Prostate gland (tissue), 2 donors: ENCODE measurements around the gene UGT1A6.

Experiments
- POLR2A ChIP-seq: fragments of 450-650 bp; IDR thresholded peaks from one replicate; pipeline ENCODE4 v1.6.1; 2016; ENCODE audit warnings: antibody characterized with exemption, mild to moderate bottlenecking
- POLR2AphosphoS5 ChIP-seq: sonication (generic); formaldehyde crosslinking; IDR thresholded peaks from one replicate; pipeline ENCODE4 v1.6.1; 2017; ENCODE audit warnings: antibody characterized with exemption
- TF ChIP-seq, protein P1 (sequence below), 4 experiments: fragments of 200-600 bp in 2 of 4; fragments of 450-650 bp in 2 of 4; sonication (generic) in 2 of 4; IDR thresholded peaks; 1 replicate in 3 of 4; 2 replicates in 1 of 4; pipeline ENCODE4 v1.5.1; 2016 to 2019; ENCODE audit warnings: antibody characterized with exemption in 4 of 4, mild to moderate bottlenecking in 2 of 4, moderate library complexity in 2 of 4

DNA sequence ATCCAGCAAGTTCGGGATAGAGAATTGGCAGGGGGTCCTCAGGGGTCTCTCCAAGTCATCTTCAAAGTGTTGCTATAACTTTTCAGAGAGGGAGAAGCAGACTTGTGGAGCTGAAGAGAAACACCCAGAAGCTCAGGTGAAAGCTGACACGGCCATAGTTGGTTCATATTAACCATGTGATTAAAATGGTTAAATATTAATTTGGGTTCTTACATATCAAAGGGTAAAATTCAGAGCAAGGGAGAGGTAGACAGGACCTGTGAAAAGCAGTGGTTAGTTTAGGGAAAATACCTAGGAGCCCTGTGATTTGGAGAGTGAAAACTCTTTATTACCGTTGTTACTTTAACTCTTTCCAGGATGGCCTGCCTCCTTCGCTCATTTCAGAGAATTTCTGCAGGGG lies at the start of gene UGT1A6:
- TF ChIP-seq POLR2A: no peak
- TF ChIP-seq POLR2AphosphoS5: no peak
- TF ChIP-seq, protein P1, sequence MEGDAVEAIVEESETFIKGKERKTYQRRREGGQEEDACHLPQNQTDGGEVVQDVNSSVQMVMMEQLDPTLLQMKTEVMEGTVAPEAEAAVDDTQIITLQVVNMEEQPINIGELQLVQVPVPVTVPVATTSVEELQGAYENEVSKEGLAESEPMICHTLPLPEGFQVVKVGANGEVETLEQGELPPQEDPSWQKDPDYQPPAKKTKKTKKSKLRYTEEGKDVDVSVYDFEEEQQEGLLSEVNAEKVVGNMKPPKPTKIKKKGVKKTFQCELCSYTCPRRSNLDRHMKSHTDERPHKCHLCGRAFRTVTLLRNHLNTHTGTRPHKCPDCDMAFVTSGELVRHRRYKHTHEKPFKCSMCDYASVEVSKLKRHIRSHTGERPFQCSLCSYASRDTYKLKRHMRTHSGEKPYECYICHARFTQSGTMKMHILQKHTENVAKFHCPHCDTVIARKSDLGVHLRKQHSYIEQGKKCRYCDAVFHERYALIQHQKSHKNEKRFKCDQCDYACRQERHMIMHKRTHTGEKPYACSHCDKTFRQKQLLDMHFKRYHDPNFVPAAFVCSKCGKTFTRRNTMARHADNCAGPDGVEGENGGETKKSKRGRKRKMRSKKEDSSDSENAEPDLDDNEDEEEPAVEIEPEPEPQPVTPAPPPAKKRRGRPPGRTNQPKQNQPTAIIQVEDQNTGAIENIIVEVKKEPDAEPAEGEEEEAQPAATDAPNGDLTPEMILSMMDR (IDR thresholded peaks at IDR 0.05): no peak
